Colon (tissue), 2 donors: ENCODE measurements around the gene TTYH1.
"Not testable (repeated sequence)": the region's sequence is repeated elsewhere in the genome, so short reads cannot be mapped to it uniquely, and the experiment has no call there.

ENCODE experiments used
- FAIRE-seq: peaks from 2 replicates; lab custom pipeline; 2012; peaks lifted over from hg19 to GRCh38; lab: Jason Lieb, UNC
- donor health status: control.
- donor health status: control.

The TTYH1 gene

DNA sequence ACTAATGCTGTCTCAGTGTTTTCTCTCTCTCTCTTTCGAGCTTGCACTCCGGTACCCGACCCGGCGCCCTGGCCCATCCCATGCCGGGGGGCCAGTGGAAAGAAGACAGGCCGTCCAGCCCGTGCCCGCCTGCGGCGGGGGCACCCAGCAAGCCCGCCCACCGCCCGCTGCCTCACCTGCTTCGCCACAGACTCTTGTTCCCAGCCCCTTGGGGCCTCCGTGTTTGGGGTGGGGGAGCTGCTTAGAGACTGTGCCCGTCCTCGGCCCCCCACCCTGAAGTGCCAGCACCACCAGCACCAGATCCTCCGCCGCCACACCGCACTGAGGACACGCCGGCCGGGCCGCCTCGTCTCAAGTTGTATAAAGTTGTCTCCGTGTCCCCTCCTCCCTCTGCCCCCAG lies 45.9 kb downstream of the TTYH1 start:
- FAIRE-seq: no peak

DNA sequence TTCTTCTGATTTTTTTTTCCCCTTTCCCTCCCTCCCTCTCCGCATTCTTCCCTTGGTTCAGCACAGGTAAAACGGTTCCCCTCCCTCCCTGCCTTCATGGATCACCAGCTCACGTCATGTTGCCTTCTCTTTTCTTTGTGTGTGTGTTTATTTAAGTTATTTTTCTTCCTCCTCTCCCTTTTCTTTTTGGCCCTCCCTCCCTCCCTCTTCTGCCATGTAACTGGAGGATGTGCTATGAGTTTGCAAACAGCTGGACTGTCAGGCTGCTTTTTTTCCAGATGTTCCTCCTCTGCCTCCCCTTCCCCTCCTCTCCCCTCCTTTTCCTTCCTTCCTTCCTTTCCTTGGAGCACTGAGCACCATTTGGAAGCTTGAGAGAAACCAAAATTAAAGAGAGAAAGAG lies 46.3 kb downstream of the TTYH1 start:
- FAIRE-seq: no peak

DNA sequence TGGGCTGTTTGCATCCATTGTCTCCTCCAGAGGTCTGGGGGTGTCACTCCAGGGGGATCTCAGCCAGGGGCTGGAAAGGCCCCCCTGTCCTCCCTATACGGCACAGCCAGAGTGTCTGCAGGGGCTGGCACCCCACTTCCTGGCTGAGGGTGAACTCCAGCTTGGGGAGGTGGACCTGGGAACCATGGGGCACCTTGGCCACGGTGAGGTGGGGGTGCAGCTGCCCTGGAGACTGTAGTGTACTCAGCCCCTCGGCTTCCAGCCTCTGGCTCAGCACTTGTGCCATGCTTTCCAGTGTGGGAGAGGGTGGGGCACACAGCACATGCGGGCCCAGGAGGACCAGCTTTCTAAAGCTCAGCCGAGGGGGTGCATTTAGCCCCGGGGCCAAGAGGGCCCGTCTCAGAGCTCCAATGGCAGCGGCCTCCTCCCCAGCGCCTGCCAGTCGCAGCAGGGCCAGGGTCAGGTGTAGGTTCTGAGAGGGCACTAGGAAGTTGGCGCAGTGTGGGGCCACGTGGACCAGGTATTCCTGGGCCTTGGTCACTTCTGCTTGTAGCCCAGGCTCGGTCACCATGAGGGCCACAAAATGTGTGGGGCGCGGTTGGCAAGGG lies 46.9 kb downstream of the TTYH1 start:
- no peak for FAIRE-seq

DNA sequence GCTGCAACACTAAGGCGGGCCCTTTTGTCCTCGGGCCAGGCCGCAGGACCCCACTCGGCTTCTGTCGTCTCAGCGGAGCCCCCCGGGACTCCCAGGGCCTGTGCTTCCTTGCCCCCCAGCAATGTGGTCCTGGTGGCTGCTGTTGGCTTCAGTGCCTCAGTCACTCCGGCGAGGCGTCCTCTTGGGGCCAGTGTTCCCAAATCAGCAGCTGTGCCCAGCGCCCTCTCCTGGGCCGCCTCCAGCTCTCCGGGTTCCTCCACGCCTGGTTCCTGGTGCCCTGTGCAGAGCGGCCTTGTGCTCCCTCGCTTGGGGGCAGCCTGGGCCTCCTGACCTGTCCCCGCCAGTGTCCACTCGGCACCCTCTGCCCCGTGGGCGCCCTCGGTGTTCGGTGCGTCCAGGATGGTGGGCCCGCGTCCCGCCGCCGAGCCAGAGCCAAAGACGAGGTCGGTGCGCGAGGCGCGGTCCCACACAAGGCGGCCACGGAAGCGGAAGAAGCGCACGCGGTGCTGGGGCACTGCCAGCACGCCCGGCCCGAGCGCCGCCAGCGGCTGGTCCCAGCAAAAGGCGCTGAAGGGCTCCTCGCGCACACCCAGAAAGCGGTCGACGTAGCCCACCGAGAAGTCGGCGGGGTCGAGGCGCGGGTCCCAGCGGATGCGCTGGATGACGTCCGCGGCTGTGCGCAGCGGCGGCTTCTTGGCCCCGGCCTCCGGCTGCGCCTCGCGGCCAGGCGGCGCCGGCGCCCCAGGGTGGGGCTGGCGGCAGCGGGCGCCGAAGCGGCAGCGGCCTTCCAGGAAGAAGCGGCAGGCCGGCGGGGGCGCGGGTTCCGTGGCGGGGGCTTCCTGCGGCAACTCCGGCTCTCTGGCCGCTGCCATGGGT lies 47.6 kb downstream of the TTYH1 start:
- FAIRE-seq: no peak

DNA sequence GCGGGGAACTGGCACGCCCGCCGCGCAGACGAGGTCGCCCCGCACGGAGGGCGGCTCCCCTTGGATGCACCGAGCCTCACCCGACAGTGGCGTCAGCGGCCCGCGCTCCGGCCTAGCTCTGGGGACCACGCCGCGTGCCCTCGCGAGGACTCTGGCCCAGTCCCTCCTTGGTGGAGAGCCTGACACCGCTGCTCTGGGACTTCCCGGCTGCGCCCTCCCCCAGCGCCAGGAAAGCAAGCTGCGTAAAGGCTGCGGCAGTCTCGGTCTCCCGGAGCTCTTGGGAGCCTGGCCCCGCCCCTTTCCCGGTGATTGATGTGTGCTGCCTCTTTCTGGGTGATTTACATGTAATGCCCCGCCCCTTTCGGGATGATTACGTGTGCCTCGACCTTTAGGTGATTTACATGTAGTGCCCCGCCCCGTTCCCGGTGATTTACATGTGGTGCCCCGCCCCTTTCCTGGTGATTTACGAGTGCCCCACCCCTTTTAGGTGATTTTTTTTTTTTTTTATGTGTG lies 48.3 kb downstream of the TTYH1 start, which contains the start of gene LENG9:
LENG9 (minus strand) TSS at position 248 of the 513 bp plus-strand sequence. CDS start 252 bp downstream, outside the sequence.
- FAIRE-seq: no peak

DNA sequence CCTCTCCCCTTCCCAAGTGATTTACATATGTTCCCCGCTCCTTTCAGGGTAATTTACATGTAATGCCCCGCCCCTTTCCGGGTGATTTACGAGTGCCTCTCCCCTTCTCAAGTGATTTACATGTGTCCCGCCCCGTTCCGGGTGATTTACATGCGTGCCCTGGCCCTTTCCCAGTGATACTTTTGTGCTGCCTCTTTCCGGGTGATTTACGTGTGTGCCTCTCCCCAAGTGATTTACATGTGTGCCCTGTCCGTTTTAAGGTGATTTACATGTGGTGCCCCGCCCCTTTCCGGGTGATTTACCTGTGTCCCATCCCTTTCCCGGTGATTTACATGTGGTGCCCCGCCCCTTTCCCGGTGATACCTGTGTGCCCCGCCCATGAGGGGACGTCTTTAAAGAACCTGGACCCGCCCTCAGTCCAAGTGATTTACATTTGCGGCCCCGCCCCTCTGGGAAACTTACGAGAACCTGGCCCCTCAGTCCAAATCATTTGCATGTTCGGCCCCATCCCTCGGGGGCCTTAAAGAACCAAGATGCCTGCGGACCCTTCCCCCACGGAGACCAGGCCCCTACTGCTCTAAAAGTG lies 48.9 kb downstream of the TTYH1 start:
- peak; percentile 89 for FAIRE-seq

DNA sequence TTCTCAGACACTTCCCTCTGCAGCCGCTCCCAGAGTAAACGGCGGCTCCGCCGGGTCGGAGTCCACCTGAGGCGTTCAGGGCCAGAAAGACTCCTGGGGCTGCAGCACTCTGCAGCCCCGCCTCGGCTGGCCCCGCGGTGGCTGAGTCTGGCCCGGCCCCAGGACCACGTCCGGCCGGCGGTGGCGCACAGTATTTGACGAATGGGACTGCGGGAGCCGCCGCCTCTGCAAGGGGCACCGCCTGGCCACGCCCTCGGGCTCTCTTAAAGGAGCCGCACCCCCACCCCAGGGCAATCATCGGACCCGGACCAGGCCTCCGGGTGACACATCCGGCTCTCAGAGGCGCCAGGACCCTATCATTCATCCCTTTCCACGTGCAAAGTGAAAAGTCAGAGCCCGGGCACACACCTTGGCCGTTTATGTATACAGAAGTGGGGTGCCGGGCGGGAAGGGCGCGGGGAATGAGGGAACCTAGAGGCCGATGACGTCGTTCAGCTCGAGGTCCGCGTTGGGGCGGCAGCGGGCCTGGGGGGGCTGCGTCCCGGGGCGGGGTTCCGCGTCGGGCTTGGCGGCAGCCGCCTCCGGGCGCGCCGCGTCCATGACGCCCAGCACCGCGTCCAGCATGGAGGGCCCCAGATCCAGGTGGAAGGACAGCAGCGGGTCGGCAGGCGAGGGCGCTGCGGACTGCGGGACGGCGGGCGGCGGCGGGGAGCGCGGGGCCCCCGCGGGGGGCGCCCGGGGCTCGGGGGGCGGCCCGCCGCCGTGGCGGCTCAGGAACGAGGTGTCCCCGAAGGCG lies 49.6 kb downstream of the TTYH1 start:
- FAIRE-seq: no peak

DNA sequence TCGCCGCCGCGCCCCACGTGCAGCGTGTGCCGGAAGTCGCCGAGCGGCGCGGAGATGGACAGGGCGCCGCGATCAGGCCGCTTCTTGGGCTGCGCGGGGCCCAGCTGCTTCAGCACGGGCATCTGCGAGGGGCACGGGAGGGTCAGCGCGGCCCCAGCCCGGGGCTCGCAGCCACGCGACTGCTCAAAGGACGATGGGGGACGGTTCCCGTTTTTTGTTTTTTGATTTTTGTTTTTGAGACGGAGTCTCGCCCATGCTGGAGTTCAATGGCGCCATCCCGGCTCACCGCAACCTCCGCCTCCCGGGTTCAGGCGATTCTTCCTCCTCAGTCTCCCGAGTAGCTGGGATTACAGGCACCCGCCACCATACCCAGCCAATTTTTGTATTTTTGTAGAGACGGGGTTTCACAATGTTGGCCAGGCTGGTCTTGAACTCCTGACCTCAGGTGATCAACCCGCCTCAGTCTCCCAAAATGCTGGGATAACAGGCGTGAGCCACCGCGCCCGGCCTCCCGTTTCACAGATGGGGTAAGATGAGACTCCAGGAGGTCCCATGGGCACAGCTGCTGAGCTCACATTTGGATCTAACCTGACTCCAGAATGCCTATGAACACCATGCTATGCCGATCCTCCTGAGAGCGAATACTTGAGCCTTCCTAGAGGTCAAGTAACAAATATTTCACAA lies 50.3 kb downstream of the TTYH1 start:
- no peak for FAIRE-seq

DNA sequence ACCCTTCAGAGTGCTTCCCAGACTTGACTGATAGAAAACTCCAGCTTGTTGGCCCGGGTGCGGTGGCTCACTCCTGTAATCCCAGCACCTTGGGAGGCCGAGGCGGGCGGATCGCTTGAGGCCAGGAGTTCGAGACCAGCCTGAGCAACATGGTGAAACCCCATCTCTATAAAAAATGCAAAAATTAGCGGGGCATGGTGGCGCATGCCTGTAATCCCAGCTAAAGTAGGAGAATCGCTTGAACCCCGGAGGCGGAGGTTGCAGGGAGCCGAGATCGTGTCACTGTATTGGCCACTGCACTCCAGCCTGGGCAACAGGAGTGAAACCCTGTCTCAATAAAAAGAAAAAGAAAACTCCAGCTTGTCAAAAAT lies 50.8 kb downstream of the TTYH1 start:
- not testable (repeated sequence) for FAIRE-seq

DNA sequence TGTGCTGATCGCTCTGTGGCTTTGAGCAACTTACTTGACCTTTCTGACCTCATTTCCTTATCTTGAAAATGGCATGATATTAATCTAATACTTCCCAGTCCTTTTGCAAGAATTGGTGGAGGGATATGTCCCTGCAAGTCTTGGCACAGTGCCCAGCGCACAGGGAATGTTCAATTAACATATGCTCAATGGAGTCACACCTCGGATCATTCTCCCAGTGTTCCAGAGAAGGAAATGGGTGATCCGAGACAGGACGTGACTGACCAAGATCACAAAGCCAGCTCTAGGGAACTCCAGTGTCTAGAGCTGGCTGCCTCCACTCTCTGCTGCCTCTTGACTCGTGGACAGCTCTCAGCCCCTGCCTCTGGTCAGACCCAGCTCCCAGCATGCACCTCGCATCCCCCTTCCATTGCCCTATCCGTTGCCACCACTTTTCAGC lies 54.3 kb downstream of the TTYH1 start:
- no peak for FAIRE-seq

DNA sequence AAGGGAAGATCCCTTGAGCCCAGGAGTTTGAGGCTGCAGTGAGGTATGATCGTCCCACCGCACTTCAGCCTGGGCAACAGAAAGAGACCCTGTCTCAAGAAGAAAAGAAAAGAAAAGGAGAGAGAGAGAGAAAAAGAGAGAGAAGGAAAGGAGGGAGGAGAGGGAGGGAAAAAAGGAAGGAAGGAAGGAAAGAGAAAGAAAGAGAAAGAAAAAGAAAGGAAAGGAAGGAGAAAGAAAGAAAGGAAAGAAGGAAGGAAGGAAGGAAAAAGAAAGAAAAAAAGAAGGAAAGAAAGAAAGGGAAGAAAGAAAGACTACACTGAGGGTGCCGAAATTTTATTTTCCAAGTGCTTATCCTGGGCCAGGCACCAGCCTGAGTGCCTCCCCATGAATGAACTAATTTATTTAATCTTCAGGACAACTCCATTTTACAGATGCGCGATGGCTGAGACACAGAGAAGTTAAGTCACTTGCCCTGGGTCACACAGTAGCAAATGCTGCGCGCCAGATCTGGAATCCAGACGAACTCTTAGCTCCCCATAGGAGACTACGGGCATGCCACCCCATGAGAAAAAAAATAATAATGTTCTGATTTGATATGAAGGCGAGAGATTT lies 55.1 kb downstream of the TTYH1 start:
- FAIRE-seq: no peak

DNA sequence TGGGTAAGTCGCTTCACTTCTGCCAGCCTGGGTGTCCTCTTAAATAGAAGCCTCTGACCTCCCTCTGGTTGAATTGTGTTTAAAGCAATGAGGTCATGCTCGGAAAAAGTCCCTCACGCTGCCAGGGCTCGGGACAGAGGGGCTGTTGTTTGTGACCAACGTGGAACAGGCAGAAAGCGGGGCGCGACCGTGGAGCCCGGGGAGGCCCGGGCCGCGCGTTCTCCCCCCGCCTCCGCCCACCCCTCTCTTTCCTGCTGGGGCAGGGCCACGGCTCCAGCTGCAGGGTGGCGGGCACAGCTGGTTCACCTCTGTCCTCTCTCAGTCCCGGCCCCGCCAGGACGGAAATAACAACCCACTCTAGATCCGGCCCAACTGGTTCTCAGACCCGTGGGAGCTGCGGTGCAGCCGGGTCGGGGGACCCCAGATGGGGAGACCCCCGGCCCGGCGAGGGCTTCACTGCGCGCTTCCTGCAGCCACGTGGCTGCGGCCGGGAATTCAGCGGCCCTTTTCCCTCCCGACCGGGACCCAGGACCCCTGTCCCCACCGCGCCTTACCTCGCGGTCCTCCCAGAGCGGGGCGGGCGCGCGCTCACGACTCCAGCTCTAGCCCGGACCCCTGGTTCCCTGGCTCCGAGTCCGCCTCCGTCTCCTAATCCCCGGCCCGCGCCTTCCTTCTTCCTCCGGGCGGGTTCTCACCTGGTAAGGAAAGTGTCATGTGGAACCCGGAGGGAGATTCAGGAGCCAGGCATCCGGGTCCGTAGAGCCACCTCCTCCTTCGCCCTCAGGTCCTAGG lies 55.9 kb downstream of the TTYH1 start:
- FAIRE-seq: no peak

DNA sequence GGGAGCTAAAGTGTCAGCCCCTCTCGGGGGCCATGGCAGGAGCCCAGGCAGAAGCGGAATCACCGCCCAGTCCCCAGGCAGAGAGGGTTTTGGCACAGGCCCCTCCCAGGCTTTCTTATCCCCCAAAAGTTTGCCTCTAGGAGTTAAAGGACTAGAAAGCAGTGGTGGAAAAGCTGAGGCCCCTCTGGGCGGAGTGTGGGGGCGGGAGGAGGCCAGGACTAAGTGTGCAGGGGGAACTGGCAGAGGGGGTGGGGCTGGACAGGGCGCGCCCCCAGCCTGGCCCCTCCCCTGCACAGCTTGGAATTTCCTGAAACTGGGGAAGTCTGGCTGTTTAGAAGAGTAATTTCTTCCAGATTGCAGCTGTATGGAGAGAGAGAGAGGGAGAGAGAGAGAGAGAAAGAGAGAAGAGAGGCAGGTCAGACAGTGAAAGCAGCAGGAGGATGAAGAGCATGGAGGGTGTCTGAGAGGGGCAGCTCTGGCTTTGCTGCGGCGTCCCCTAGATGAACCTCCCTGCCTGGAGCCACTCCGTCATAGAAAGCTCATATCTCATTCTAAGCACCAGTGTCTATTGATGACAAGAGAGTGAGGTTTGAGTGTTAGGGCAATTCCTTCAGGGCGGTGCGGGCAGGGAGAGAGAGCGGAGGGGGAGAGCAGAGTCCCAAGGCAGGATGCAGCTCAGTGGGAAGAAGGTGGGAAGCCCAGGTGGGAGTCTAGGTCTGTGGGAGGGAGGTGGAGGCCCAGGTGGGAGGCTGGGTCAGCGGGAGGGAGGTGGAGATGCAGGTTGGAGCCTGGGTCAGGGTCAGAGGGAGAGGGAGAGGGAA lies 58.0 kb downstream of the TTYH1 start, which contains the start of gene CDC42EP5:
CDC42EP5 (minus strand) TSS at position 226 of the 821 bp plus-strand sequence. CDS start 7,749 bp downstream, outside the sequence.
- no peak for FAIRE-seq

DNA sequence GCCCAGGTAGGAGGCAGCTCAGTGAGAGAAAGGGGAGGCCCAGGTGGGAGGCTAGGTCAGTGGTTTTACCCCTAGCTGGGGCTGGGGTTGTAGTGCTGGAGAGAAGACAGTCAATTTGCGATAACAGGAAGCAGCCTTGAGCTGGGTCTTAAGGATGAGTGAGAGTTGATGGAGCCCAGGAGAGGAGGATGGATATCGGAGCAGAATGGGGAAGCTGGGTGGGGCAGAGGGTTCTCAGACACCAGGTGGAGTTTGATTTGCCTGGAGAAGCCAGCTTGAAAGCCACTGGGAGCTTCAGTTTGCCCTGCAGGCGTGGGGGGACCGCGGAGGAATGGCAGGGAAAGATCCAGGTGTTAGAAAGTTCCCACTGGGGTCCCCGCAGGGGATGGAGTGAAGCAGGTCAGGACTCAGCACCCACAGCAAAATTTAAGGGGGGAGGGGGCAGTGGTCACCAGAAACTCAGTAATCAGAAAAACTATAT lies 58.7 kb downstream of the TTYH1 start:
- no peak for FAIRE-seq

DNA sequence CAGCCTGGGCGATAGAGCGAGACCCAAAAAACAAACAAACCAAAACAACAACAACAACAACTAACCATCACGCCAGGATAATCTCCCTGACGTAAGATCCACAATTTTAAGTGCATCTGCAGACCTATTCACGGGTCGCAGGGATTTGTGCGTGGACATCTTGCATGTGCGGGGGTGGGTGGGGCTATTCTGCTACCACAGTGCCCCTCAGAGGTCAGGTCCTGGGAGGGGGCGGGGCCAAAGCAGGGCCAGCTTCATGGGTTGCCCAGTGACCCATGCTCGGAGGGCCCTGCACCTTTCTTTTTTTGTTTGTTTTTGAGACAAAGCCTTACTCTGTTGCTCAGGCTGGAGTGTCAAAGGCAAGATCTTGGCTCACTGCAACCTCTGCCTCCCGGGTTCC lies 60.4 kb downstream of the TTYH1 start:
- no peak for FAIRE-seq

DNA sequence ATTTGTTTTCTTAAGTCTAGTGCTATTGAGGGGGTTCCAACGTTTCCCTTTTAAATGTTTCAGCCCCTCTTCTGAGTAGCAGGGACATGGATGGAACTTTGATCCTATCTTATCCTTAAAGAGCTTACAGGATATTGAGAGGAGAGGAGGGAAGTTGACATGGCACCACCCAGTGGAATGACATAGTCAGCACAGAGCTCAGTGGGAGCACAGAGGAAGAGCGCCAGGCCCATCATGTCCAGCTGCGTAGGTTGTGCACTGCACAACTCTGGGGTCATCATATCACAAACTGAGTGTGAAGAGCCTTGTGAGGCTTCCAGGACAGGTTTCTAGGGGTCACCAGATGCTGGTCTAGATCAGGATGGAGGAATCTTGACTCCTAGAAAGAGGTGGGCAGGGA lies 62.4 kb downstream of the TTYH1 start:
- no peak for FAIRE-seq

DNA sequence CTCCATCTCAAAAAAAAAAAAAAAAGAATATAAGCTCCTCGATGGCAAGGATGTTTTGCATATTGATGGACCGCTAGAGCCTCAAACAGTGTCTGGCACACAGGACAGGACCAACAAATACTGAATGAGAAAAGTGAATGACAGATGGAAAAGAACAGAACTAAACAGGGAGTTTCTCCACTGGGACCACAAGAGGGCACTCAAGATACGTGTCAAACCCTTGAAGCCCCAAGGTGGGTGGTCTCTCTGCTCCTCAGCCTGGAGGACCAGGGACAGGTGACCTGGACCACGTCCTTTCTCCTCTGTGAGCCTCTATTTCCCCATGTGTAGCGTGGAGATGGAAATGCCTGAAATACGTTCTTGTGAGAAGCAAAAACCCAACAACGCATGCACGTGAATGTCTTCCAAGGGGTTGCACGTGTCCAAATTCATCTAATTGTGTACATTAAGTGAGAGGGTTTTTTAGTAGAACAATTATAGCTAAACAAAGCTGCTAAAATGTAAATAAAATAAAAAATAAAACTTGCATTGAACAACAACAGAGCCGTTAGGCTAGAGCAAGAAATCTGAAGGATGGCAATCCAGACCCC lies 63.5 kb downstream of the TTYH1 start:
- no peak for FAIRE-seq

DNA sequence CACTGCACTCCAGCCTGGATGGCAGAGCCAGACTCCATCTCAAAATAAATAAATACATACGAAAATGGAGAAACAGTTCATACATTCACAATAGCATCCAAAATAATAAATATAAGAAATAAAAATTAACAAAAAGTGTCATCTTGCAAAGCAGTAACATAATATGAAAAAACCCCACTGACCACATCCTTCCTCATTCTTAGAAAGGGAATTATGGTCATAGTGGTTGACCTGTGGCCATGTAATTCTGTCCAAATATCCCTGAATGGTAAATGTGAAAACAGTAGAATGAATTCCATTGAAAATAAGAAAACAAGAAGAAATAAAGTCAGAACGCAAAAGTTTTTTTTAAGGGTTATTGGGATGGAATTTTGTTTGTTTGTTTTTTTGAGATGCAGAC lies 64.8 kb downstream of the TTYH1 start:
- no peak for FAIRE-seq
